Stimulated activated CD8-positive, alpha-beta memory T cell treated with anti-CD3 and anti-CD28 coated beads, Interleukin-2, amount 100 ng/mL, for 48 hours (primary cell): ENCODE measurements around the gene FTHL17.

ENCODE experiments used
- DNase-seq, 2 donors: peaks; one replicate each; pipeline ENCODE4 v3.0.0-alpha.2; 2020; ENCODE audit warnings: low read depth in 2 of 2

The FTHL17 gene

DNA sequence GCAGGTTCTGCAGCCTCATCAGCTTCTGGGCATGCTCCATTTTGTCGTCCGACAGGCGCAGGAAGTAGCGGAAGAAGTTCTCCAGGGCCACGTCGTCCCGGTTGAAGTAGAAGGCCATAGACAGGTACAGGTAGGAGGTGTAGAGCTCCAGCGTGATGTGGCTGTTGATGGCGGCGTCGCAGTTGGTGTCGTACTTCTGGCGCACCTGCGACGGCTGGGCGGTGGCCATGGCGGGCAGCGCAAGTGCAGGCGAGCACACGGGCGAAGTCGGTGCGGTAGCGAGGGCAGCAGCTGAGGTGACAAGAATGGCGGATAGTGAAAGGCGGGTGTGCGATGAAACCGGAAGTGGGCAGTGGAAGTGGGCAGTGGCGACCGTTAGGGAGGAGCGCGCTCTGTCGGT, at the start of gene FTHL17:
FTHL17 (minus strand) TSS at position 317 of the 400 bp plus-strand sequence; CDS start at position 229, 88 bp downstream.
- DNase-seq = no peak

DNA sequence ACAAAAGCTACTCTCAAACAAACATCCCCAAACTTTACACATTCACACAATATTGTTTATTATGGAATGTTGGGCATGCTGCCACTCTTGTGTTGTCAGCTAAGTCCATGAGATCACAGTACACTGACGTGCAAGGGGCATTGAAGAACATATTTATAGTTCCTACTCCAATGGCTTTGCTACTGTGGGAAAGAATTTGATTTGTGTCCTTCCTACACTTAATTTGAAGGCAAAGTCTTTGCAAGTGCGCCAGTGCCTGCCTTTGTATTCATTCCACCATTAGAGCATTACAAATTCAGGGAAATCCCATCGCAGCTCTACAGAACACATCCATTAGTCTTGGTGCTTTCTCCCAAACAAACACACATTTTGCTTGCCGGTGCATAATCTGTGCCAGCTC, 45.4 kb upstream of the FTHL17 start:
- no peak for DNase-seq

DNA sequence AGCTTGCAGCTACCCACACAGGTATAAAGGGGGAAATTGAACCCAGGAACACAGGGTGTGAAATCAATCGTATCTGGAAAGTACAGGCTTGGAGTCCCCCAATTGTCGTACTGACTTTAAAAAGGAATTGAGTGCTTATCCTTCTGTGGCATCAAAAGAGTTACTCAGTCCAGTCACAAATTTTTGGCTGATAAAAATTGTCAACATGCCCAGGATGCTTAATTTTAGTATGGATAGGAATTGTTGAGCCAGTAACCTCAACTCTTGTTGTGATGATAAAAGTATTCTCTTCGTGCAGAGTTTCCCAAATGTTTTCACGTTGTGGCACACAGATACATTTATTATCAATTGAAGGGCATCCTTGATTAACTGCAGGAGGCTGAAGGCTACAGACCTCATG, 43.6 kb upstream of the FTHL17 start:
- no peak for DNase-seq

DNA sequence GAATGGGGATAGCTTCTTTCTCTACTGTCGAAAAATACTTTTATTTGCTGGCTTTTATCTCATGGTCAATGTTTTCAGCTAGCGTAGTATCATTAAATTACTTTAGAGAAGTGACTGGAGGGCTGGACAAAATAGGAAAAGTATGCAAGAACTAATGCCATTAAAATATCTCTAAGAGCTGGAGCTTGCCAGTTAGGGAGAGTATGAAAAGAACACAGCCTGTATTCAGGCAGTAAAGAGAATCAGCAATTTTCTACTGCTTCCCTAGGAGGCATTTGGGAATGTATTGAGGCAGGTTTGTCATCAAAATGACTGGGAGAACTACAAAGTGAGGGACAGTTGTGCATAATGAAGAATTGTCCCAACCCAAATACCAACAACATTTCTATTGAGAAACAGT, 43.0 kb upstream of the FTHL17 start:
- DNase-seq = no peak

DNA sequence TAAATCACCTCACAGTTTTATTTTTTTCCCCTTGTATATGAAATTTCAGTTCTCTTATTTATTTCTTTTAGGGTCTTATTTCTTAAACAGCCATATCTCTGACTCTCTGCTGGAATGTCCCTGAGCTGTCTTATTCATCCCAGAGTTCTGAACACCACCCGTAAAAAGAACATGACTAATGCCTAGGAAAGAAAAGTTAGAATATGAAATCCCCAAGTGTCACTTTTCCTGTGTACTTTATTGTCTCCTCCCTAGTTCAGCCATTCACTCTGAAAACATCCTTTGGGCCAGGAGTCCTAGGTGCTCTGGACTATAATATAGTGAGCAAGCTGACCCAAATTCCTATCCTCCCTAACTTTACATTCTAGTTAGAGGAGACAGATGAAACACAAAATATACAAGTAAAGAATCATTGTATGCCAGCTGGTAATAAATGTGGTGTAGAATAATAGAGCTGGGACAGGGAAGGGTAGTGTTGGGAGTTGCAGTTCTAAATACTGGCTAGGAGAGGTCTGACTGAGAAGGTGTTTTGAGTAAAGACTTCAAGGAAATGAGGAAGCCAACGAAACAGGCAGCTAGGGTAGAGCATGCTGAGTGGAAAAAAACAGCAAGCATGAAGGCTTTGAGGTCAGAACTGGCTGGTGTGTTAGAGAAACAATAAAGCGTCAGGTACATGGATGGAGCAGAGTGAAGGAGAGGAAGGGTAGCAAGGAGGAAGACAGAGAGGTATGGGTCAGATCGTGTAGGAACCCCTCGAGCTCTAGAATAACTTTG, 40.6 kb upstream of the FTHL17 start:
- no peak for DNase-seq

DNA sequence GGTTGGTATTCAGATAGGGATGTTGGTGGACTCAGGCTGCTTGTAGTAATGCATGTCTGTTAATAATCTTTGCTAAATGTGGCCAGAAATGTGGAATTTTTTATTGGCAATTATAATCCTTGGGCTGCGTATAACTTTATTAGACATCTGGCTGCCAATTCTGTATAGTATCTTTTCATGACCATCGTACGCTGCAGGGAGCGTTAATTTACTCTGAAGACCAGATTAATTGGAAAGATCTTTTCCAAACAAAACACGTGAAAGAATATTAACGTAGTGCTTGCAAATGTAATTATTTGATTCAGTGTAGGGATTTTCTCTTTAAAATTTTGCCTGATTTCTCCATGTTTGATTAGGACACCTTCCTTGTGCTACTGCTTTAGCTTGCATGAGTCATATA, 38.8 kb upstream of the FTHL17 start:
- DNase-seq = no peak

DNA sequence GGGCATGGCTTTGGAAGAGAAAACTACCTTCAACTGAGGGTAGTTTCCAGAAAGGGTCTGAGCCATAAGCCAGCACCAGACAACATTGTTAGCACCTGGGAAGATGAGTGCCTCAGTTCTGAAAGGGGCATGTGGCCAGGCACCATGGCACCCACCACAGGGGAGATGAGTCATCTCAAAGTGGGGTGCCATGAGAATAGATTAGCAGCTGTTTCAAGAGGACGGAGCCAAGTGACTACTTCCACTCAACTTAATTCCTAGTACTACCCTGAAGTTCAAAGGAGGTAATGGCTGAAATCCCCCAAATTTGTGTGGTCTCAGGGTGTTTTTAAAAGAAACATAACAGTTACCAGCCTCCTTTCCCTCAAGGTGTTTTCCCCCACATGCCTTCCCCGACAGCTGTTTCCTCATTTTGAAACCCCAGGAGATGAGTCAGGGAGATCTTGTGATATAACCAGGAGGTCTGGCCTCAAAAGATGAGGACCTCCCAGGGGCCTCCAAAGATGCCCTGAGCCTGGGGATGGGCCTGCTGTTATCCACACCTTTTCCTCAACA, 27.8 kb upstream of the FTHL17 start:
- DNase-seq = peak; percentile 14 to 20

DNA sequence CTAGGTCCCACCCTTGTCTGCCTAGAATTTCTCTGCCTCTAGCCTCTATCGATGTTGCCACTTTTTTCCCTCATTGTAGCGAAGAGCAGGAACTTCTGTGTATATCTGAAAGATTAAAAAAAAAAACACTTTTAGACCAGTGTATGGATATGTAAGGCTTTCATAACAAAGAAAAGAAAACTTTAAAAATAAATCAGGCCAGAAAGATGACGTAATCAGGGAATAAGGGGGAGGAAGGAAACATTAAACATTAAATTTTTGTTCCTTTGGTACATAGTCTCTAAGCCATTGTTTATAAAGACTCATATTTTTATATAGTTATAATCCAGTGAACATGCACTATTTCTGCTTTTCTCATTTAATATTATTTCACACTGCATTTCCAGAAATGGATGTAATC, 26.2 kb upstream of the FTHL17 start:
- DNase-seq = no peak

DNA sequence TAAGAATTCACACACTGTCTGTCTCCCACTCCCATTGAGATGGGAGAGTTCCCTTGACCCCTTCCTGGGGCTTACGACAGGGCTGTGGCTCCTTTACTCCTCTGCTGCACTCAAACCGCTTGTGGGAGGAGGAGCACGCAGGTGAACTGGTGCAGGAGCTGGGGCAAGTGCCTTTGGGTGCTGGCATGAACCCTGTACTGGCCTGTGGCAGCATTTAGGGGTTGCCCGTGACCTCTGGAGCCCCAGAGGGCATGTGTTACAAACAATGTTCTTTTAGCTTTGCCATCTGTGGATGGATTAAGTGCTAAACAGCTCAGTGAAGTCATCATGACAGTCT, 21.8 kb upstream of the FTHL17 start:
- no peak for DNase-seq

DNA sequence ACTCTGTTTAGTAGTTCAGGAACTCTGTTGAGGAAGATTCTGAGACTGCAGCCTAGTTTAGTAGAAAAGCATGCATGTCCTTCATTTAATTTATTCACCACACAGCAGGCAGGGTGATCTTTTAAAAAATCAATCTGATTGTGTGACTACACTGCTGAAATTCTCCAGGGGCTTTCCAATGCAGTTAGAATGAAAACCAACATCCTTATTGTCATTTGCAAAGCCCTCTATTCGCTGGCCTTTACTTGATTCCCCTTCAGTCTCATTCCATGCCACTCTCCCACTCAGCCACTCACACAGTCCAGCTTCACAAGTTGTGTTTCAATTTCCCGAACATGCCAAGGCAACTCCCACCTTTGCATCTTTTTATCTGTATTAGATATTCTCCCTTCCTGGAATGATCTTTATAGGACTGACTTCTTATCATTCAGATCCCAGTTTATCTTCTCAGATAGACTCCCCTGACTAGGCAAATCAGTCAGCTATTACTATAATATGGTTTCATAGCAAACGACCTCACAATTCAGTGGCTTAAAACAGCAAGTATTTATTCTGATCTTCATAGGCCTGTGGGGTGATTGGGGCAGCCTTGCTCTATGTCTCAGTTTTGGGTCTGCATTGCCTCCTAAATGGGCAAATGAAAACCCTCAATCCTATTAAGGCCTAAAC, 21.3 kb upstream of the FTHL17 start:
- no peak for DNase-seq

DNA sequence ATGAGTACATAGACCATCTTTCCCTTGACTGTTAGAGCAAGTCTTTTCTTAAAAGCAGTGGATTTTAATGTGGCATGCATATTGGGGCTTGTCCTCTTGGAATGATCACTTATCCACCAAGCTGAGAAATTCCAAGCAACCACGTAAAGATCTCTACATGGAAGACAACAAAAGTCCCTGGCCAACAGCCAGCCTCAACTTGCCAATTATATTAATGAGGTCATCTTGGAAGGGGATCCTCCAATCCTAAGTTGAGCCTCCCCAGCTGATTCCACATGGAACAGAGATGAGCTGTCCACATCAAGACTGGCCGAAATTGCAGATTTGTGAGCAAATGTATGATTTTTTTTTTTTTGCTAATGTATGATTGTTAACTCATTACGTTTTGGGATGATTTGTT, 20.6 kb upstream of the FTHL17 start:
- DNase-seq = no peak

DNA sequence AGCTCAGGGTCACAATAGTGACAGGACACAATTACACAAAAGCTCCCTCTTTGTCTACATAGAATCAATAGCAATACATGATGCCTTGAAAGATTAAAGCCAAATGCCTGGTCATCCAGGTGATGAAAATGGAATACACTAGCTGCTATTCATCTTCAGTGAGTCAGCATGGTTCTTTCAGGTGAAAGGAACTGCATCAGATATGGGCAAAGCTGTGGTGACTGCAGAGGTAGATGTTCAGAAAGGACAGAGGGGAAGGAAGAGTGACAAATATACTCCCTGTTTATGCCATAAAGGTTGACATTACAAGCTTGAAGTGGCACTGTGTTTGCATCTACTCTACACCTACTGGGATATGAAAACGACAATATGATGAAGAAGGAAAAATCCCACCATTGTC, 20.0 kb upstream of the FTHL17 start:
- DNase-seq = no peak

DNA sequence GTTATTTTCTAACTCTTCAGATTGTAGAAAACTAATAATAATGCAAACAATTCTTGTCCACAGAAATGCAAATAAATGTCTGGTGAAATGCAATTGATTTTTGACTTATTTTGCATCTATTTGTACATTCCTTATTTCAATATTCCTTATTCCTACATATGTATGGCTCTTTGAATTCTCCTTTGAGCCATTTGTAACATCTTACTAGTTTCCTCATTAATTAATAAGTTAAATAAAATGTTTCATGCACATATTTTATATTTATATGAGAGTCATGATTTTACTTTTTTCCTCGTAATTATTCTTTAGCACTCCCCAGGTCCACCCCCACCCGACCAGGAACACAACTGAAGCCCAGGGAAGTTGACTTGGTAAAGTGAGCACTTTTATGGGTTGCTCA, 2.7 kb upstream of the FTHL17 start:
- no peak for DNase-seq

DNA sequence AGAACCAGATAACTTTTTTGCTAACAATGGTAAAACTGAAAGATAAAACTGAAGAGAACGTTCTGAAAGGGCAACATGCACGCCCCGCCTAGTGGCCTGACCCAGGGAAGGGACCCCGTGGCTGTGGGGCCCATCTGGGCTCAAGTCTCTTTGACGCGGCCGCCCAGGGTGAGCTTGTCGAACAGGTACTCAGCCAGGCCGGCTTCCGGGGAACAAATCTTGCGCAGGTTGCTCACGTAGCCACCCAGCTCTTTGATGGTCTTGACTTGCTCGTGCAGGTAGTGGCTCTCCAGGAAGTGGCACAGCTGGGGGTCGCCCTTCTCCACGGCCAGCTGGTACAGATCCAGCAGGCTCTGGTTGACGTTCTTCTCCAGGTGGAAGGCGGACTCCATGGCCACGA, 579 bp downstream of the FTHL17 start:
- no peak for DNase-seq

DNA sequence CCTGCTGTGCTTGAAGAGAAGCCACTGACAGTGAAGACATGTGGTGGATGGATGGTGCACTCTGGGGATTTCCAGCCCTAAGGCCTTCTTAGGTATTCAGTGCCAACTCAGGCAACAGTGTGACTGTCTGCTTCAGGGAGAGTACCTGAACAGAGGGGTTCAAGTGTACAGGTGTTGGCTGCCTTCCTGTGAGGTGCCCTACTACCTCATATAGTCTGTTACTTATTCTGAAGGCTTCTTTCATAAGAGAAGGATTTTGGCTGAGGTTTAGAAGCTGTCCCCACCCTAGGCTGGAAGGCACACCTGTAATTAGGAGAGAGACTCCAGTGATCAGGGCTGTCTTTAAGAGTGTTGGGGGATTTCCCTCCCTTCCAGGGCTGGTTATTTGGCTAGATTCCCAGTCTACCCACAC, 1.8 kb downstream of the FTHL17 start:
- no peak for DNase-seq

DNA sequence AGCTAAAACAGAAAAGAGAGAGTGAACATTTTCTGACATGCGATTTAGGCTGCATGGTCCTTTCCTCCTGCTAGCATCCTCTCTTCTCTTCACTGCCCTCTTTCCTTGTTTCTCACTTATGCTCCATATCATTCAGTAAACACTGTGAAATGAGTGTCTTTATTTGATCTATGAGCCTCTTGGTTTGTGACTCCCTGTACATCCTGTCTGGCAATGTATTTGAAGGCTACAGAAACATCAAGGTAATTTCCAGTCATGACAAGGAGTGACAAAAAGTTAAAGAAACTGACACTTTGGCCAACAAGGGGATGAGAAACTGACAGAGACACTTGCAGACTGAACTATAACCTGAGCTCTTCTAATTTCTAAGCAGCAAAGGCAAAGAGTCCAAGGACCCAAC, 8.7 kb downstream of the FTHL17 start:
- no peak for DNase-seq

DNA sequence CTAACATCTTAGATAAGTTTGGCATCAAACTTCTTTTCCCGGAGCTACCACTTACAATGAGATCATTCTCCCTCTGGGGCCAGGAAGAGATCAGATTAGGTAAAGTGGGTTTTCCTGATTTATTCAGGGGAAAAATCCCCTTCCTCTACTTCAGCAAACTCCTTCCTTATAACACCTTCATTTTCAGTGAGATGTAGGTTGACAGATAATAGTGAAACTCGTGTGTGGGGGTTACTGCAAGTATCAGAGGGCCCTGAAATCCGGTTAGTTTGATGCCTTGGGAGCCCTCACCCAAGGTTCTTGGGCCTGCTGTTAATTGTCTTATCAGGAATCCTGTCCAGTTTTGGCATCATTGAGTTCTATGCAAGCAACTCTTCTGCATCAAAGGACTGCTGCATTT, 10.8 kb downstream of the FTHL17 start:
- DNase-seq = no peak

DNA sequence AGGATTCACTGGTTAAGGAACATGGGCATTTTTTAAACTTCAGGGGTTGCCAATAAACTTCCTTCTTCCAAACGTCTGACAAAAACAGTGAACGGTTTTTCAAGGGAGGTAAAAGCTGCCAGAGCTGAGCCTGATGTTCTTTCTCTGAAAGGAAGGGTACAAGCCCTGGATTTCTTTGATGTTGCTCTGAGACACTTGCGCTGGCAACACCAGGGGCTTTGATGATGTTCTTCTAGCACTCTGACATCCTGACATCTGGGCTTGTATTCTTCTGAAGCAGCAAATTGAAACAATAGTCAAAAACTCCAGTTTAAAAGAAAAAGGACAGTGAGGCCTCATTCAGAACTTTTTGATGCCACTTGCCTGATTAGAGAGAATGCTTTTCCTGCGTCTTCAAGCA, 11.8 kb downstream of the FTHL17 start:
- no peak for DNase-seq

DNA sequence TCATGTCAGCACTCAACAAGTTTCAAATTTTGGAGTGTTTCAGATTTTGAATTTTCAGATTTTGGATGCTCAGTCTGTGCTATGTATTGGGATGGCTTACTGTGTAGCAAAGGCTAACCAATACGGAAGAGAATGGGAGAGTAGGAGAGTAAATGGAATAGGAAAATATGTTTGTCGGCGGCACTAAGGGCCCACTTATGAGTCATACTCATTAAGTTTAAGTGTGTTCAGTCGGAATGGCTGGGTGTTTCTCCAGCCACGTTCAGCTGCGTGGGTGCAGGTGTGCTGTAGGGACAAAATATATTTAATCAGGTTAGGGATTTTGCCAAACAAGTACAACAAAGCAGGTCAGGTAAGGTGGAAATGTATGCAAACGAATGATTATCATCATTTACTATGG, 13.6 kb downstream of the FTHL17 start:
- DNase-seq = no peak

DNA sequence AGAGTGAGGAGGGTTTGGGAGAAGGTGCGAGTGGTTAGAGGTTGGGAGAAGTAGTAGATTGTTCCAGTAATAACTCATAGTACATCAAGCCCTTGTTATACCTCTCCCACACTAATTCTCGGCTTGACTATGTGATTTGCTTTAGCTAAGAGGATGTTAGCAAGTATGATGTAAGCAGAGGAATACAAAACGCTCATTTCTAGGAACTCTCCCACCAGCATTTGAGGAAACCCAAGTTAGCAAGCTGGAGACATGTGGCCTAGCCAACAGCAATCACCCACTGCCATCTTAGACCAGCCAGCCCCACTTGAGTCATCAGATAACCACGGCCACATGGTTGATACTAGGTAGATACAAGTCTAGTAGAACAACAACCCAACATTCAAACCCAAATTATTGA, 14.2 kb downstream of the FTHL17 start:
- DNase-seq = peak in 1 of 2 donors; percentile 5

DNA sequence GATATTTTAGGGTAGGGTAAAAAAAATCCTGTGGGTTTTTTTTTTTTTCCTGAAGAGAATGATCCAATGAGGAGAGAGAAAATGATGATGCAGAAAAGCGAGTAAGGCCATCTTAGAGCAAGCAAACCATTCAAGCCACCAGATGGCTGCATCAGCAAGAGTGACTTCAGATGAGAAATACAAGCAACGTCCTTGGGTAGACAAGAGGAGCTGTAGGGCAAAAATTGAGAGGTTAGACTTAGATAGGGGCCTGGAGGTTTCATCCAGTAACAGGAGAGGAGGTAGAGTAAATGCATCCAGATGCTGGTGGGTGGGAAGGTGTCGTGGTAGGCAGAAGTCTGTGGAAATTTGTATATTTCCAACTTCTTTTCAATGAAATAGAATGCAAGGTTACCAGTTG, 14.6 kb downstream of the FTHL17 start:
- DNase-seq = no peak

DNA sequence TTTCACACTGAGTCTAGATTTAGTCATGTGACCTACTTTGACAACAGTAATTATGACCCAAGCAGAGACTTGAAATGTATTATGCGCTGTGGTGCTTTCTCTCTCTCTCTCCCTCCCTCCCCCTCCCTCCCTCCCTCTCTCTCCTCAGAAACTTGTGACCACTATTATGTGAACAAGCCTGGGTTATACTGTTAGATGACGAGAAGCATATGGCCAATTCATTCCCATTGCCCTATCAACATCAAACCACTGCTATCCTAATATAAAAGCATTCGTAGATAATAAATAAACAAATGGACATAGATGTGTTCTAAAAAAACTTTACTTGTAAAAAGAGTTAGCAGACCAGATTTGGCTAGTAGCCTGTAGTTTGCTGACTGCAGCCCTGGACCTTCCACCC, 18.2 kb downstream of the FTHL17 start:
- no peak for DNase-seq

DNA sequence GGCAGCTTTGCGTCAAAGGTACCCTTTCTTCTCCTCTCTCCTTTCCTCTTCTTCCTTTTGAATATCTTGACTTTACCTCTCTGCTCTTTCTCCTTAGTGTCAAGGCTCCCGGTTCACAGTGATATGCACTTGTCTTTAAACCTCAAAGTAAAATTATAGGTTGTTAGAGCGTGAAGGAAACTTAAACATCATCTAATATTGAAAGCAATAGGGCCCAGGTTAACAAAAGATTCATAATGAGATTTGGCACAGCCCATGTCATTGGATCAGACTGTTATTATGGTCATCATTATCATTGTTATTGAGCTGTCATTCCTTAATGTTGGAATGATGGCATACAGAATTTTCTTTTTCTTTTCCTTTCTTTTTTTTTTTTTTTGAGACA, 32.5 kb downstream of the FTHL17 start:
- no peak for DNase-seq
